GM19438 (cell line): ENCODE measurements around the gene PPP1R8.
"Not testable (repeated sequence)": the region's sequence is repeated elsewhere in the genome, so short reads cannot be mapped to it uniquely, and the experiment has no call there.

Source experiments
- ATAC-seq: cut with Tn5 transposase; IDR thresholded peaks from one replicate; pipeline ENCODE4 v1.9.1; 2021; ENCODE audit warnings: low read depth; ENCODE audit not compliant: unreplicated experiment

The PPP1R8 gene

GRCh38 chr1:27868932-27869718 is 38.5 kb downstream of the PPP1R8 start:
- no peak for ATAC-seq

- no peak for ATAC-seq
Observed at GRCh38 chr1:27869719-27870085, 39.1 kb downstream of the PPP1R8 start.

DNA sequence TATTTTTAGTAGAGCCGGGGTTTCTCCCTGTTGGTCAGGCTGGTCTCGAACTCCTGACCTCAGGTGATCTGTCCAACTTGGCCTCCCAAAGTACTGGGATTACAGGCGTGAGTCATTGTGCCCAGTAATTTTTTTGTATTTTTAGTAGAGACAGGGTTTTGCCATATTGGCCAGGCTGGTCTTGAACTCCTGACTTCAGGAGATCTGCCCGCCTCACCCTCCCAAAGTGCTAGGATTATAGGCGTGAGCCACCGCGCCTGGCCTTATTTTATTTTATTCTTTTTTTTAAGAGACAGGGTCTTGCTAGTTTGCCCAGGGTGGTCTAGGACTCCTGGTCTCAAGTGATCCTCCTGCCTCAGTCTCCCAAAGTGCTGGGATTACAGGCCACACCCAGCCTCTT is 40.5 kb downstream of the PPP1R8 start:
- not testable (repeated sequence) for ATAC-seq

GRCh38 chr1:27872059-27872801 is 41.6 kb downstream of the PPP1R8 start, which contains the start of gene THEMIS2:
TSS of gene THEMIS2 (plus strand) at chr1:27872544. CDS start at chr1:27872572, 28 bp downstream.
- no peak for ATAC-seq

DNA sequence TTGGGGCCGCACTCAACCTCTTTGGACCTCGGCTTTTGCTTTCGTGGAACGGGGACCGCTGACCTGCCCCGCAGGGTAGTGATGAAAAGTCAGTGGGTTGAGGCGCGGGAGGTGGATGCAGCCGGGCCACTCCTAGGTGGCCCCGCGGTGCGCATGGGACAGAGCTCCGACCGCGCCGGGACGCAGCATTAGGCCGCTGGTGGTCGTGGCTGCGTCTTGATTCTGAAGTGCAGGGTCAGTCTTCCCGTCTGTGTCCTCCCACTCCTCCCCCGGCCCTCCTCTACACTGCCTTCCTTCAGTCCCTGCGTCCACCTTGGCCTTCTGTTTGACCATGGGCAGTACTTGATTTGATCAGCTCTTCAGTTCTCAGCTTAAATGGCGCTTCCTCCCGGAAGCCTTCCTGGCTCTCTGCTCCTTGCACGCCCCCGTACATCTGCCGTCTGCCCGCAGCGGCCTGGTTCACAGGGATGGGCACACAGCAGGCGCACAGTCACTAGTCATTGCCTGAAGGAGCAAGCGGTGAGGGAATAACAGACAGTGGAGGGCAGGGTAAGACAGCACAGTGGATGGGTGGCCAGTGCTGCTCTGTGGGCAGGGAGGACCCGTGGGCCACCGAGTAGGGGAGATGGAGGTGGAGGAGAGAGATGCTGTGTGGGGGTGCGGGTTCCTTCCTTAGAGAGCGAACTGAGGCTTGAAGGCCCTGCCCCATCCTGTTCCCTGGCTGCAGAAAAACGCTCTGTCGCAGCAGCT is 42.4 kb downstream of the PPP1R8 start:
- no peak for ATAC-seq

DNA sequence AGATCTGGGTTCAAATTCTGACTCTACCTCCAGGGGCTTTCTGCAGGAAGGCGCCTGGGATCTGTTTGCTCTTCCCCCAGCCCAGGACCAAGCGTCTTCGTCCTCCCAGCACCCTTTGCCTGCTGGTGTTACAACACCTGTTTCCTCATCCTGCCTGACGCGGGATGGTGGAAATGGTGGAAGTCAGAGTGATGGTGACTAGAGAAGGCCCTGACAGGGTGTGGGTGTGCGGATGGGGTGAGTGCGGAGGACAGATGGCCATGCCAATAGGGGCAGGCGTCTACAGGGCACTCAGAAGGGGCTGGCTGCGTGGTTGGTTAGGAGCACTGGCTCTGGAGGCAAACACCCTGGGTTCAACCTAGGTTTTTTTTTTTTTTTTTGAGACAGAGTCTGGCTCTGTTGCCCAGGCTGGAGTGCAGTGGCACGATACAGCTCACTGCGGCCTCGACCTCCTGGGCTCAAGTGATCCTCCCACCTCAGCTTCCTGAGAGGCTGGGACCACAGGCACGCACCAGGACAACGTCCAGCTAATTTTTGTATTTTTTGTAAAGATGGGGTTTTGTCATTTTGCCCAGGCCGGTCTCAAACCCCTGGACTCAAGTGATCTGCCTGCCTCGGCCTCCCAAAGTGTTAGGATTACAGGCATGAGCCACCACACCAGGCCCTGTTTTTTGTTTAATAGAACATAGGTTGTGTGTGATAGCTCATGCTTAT is 43.2 kb downstream of the PPP1R8 start:
- no peak for ATAC-seq

DNA sequence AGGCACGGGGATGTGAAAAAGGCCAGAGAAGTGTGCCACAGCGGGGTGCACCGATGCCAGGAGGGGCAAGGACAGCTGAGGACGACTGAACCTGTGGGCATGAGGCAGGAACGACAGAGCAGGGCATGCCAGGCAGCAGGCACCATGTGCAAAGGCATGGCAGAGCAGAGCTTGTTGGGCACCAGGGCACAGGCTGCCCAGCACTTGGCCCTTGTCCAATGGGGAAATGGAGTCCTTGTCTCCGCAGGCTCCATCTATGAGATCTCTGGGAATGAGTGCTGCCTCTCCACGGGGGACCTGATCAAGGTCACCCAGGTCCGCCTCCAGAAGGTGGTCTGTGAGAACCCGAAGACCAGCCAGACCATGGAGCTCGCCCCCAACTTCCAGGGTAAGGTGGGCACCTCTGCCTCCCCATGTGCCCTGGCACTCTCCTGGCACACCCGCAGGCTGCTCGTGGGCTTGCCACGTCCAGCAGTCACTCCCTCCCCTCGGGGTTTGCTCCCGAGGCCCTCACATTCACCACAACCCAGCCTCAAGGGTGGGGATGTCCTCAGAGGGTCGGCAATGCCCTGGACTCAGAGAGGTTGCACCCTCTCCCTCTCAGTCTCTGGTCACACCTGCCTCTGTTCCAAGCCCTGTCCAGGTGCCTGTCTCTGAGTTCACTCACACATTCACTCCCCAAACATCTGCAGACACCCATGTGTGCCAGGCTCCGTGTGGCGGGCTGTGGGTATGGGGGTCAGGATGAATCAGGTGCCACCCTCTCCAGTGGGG is 45.9 kb downstream of the PPP1R8 start:
- no peak for ATAC-seq

- ATAC-seq, result no peak
Observed at GRCh38 chr1:27877115-27877416, 46.5 kb downstream of the PPP1R8 start.

DNA sequence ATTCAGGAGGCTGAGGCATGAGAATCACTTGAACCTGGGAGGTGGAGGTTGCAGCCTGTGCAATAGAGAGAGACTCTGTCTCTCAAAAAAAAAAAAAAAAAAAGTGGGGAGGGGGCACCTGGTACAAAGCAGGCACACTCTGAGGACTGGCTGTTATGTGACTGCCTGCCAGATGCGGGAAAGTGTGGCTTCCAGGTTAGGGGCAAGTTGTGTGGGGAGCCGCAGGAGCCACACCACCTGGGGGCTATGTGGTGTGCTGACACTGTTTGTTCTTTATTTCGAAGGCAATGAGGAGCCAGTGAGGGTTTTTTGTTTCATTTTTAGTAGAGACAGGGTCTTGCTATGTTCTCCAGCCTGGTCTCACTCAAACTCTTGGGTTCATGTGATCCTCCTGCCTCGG is 47.5 kb downstream of the PPP1R8 start:
- ATAC-seq, result no peak

DNA sequence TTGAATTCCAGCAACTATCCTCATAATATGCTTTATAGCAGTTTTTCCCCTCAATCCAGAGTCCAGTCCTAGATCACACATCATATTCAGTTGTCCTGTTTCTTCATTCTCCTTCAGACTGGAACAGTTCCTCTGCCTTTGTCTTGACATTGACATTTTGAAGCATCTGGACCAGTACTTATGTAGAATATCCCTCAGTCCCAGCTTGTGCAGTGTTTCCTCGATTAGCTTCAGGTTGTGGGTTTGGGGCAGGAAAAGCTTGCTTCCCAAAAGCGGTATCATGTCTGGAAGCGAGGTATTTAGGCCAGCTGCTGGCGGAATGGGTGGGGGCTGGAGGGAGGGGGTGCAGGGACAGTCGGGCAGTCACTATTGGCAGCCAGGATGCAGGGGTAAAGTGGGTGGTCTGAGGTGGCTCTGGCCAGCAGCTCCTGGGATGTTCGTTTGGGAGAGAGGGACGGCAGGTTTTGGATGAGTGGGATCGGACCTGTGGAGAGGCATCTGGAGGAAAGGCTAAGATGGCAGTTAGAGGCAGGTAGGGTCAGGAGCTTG is 48.3 kb downstream of the PPP1R8 start:
- no peak for ATAC-seq

DNA sequence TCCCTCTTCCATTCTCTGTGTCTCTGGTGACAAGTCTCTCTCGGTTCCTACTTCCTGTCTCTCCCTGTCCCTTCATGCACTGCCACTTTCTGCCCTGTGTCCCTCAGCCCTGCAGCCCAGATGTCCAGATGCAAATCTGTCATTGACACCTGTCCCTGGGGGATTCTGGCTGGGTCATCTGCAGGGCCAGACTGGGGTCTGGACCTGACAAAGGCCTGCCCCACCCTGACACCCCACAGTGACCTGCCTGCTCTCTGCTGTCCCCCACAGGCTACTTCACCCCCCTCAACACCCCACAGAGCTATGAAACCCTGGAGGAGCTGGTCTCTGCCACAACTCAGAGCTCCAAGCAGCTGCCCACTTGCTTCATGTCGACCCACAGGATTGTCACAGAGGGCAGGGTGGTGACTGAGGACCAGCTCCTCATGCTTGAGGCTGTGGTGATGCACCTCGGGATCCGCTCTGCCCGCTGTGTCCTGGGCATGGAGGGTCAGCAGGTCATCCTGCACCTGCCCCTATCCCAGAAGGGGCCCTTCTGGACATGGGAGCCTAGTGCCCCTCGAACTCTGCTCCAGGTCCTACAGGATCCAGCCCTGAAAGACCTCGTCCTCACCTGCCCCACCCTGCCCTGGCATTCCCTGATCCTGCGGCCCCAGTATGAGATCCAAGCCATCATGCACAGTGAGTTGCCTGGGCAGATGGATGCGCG is 48.9 kb downstream of the PPP1R8 start:
- ATAC-seq, result no peak

DNA sequence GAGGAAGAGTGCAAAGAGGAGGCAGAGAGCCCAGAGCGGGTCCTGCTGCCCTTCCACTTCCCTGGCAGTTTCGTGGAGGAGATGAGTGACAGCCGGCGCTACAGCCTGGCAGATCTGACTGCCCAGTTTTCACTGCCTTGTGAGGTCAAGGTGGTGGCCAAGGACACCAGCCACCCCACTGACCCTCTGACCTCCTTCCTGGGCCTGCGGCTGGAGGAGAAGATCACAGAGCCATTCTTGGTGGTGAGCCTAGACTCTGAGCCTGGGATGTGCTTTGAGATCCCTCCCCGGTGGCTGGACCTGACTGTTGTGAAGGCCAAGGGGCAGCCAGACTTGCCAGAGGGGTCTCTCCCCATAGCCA is 51.9 kb downstream of the PPP1R8 start:
- no peak for ATAC-seq

GRCh38 chr1:27883536-27883935 is 53.0 kb downstream of the PPP1R8 start:
- no peak for ATAC-seq

DNA sequence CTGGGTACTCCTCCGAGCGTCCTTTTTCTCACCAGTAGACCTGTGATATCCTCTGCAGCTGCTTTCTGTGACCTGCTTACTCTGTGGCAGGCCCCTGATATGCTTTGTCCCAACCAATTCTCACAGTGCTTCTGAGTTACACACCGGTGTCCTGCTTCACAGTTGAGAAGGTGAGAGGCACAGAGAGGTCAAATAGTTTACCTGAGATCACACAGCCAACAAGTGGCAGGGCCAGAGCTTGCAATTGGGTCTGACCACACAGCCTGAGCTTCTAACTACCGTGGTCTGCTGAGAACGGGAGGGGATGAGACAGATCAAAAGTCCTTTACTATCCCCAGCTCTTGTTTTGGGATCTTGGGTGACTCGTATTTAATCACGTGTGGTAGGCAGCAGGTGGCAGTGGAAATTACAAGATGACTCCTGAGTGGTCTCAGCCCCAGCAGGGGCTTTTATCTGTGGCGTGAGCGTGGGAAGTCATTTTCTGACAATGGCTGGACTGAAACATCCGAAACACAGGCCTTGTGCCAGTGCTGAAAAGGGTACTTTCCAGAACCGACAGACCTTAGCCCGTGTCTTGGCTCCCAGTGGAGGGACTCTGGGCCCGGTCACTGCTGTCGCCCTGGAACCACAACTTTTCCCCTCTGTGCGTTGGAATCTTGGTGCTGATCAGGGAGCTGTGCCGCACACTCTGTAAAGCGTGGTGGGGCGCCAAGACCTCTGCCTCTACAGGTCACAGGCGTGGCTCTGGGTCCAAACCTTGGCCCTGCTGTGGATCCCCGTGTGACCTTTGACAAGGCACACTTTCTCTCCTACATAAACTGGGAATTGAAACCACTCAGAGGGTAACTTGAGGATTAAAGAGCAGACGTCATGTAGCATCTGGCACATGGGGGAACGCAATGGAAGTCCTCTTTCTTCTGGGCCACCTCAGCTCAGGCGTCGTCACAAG is 53.7 kb downstream of the PPP1R8 start:
- no peak for ATAC-seq

DNA sequence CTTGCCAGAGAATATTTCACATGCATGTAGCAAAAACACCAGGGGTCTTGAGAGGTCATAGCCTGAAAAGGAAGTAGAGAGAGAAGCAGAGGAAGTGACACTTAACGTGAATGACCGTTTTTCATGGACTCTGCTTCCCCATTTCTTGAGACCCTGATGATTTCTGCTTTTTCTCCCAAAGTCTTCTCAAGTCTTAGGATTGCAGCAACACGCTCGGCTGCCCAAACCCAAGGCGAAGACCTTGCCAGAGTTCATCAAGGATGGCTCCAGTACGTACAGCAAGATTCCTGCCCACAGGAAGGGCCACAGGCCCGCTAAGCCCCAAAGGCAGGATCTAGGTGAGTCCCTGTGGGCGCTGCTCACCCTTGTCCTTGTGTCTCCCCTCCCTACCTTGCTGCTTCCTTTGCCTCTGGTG is 54.5 kb downstream of the PPP1R8 start:
- ATAC-seq, result no peak

- no peak for ATAC-seq
Observed at GRCh38 chr1:27885621-27886352, 55.2 kb downstream of the PPP1R8 start.

- no peak for ATAC-seq
Observed at GRCh38 chr1:27886353-27886679, 55.7 kb downstream of the PPP1R8 start.

DNA sequence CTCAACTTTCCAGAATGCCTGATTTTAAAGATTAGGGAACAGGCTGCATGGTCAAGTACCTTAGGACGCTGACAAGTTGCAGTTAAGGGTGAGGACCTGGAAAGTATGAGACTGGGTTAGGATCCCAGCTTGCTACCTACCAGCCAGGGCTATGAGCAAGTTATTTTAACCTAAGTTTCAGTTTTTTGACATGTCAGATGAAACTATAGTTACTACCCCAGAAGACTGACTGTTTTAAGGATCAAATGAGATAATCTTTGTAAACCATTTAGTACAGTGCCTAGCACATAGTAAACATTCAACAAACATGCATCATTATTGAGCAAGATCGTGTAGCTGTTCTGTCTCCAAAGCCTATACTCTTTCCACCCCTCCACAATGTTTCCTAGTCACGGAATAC is 56.2 kb downstream of the PPP1R8 start:
- ATAC-seq, result no peak
